BLaER1 (cell line): ENCODE data around the gene RNF213.

Source experiments
- H3K27ac ChIP-seq: shearing (Covaris generic); formaldehyde crosslinking; 2 replicates; pipeline ENCODE4 v1.8.1; 2022
- H3K27me3 ChIP-seq: shearing (Covaris generic); formaldehyde crosslinking; 2 replicates; pipeline ENCODE4 v1.8.1; 2022
- H3K36me3 ChIP-seq: shearing (Covaris generic); formaldehyde crosslinking; 2 replicates; pipeline ENCODE4 v1.8.1; 2022
- H3K4me1 ChIP-seq: shearing (Covaris generic); formaldehyde crosslinking; 2 replicates; pipeline ENCODE4 v1.8.1; 2022
- H3K4me2 ChIP-seq: shearing (Covaris generic); formaldehyde crosslinking; 2 replicates; pipeline ENCODE4 v1.8.1; 2022
- H3K4me3 ChIP-seq: shearing (Covaris generic); formaldehyde crosslinking; 2 replicates; pipeline ENCODE4 v1.8.1; 2022
- H3K9ac ChIP-seq: shearing (Covaris generic); formaldehyde crosslinking; 2 replicates; pipeline ENCODE4 v1.8.1; 2022
- H3K9me3 ChIP-seq: shearing (Covaris generic); formaldehyde crosslinking; 2 replicates; pipeline ENCODE4 v1.8.1; 2022
- H4K20me1 ChIP-seq: shearing (Covaris generic); formaldehyde crosslinking; 2 replicates; pipeline ENCODE4 v1.8.1; 2022
- Cebpa-rat ChIP-seq: shearing (Covaris generic); IDR thresholded peaks from 2 replicates; pipeline ENCODE4 v1.8.1; 2022

RNF213 gene

DNA sequence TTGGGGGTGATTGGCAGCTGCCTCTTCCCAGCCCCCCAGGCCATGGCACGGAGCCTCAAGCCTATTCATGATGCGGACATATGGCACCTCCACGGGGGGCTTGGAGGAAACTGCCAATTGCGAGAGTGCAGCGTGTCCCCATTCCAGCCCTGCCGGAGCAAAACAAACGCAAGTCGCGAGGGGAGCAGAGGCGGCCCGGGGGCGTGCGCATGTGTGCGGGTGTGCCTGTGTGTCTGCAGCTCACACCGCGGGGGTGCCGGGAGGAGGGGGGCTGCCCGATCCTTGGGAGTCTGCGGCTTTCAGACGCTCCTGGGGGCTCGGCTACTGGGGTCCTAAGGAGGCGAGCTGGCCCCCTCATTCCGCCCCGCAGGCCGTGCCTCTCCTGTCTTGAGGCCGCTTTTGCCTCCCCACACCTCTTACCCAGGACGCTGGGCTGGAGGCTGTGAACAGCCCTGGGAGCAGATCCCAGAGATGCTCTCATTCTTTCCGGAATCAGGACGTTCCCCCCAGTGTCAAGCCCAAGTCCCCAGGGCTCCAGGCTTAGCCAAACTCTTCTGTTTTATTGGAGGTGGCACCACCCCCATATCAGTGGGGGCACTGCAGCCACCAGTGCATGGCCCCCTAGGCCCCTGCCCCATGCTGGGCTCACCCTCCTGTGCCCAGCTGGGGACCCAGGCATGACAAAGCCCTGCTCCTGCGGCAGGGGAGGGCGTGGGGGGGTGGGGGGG is 183.4 kb downstream of the RNF213 start:
- Histone ChIP-seq H3K9ac (no peak overlapping the region), H3K27ac (no peak overlapping the region), H3K27me3 (peaks cover 10% of the 10 kb centered on the region; the same call in 1 of the 2 replicates), H4K20me1 (peaks cover 63% of the 10 kb centered on the region), H3K4me1 (no peaks in the 10 kb centered on the region), H3K9me3 (no peaks in the 10 kb centered on the region), H3K36me3 (no peaks in the 10 kb centered on the region), H3K4me2 (no peak overlapping the region), H3K4me3 (no peak overlapping the region)
- no peak for TF ChIP-seq Cebpa-rat

DNA sequence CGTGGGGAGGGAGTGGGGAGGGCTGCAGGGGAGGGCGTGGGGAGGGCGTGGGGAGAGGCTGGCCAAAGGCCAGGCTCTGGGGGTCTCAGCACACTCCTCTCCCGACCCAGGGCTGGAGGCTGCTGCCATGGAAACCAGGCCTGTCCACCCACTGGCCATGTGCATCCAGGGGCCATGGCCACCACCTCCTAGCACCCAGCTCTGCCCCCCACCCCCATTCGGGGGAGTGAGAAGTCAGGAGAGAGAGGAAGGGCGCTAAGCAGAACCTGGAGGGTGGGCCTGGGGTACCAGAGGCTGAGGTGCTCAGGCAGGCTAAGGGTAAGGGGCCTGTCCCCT is 184.0 kb downstream of the RNF213 start:
- no peaks in the 10 kb centered on the region for H3K9me3 ChIP-seq
- no peak overlapping the region for H3K4me3 ChIP-seq
- peaks cover 10% of the 10 kb centered on the region; the same call in 1 of the 2 replicates for H3K27me3 ChIP-seq
- H3K27ac ChIP-seq: no peak overlapping the region
- no peaks in the 10 kb centered on the region for H3K36me3 ChIP-seq
- H4K20me1 ChIP-seq: peaks cover 58% of the 10 kb centered on the region
- H3K9ac ChIP-seq: no peak overlapping the region
- no peak for TF ChIP-seq Cebpa-rat
- H3K4me2 ChIP-seq: no peak overlapping the region
- no peaks in the 10 kb centered on the region for H3K4me1 ChIP-seq

DNA sequence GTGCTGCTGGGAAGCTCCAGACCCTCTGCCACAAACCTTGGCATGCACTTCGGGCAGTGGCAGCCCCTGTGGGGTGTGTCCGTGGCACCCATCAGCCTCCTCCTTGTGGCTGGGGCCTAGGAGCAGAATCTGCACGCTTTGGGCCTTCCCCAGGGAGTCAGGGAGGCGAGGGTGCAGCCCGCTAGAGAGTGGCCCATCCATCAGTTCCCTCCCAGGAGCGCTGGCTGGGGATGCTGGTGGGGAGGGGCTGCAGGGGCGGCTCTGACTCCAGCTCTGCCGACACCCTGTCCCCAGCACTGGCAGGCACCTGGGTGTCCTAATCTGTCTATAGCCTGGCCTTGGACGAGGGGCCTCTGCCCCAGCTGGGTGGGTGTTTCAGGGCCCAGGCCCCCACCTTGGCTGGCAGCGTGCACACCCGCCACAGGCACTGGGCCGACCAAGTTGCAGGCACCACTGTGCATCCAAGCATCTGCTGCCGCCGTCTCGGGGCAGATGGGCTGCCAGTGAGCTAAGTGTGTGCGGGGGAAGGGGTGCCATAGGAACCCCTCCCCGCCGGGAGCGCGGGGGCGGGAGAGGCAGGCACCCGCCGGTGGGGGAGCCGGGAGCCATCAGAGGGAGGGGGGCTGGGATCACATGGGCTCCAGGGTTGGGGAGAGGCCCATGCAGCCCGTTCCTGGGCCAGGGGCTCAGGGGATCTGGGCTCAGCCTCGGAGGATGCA is 184.5 kb downstream of the RNF213 start:
- Histone ChIP-seq H3K36me3 (no peaks in the 10 kb centered on the region), H3K27me3 (0 out of 2 replicates have a peak, but pooled peaks cover 10% of the 10 kb centered on the region), H3K27ac (no peak overlapping the region), H4K20me1 (peaks cover 52% of the 10 kb centered on the region), H3K4me1 (no peaks in the 10 kb centered on the region), H3K4me2 (no peak overlapping the region), H3K9me3 (no peaks in the 10 kb centered on the region), H3K4me3 (no peak overlapping the region), H3K9ac (no peak overlapping the region)
- no peak for TF ChIP-seq Cebpa-rat

DNA sequence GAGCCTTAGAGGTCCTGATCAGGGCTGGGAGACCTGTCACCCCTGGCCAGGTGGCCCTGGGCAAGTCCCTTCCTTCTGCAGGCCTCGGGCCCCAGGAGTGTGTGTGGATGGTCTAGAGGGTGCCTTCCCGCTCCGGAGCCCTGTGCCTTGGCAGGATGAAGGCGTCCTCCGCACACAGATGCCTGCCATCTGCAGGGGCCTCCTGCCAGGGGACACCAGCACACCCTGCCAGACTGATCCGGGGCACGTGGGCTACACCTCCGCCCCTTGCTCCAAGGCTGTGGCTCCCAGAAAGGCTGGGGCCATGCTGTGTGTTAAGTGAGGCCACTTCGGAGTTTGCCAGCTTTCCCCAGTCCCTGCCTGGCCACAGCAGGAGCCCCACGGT is 185.1 kb downstream of the RNF213 start:
- peaks cover 47% of the 10 kb centered on the region for H4K20me1 ChIP-seq
- H3K27ac ChIP-seq: no peak overlapping the region
- TF ChIP-seq Cebpa-rat: no peak
- no peak overlapping the region for H3K4me2 ChIP-seq
- H3K4me1 ChIP-seq: no peaks in the 10 kb centered on the region
- H3K9me3 ChIP-seq: no peaks in the 10 kb centered on the region
- H3K9ac ChIP-seq: no peak overlapping the region
- 0 out of 2 replicates have a peak, but pooled peaks cover 10% of the 10 kb centered on the region for H3K27me3 ChIP-seq
- H3K36me3 ChIP-seq: no peaks in the 10 kb centered on the region
- no peak overlapping the region for H3K4me3 ChIP-seq

DNA sequence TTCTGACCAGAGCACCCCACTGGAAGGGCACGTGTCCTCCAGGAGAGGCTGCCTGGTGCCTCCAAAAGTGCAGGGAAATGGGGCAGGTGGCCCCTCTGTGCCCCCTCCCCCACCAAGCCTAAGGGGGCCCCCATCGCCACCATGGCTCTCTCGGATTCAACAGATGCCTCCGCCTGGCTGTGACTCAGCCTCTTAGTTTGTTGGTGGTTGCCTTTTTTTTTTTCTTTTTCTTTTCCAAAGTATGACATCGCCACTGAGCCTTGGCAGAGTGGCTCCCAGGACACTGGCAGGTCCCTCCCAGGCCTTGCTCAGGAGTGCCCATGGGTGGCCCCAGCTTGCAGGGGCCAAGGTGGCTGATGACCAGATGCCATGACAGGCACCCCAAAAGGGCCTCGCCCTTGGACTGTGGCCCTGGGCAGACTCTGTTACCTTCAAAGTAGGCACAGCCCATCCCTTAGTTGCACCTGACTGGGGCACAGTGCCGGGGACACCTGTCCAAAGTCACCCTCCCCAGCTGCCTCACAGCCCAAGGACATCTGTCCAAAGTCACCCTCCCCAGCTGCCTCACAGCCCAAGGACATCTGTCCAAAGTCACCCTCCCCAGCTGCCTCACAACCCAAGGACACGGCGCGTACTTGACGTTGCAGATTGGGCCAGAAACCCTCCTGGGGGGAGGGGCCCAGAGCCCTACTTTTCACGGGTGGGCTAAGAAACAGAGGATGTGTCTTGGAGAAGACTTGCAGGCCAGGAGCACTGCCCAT is 186.2 kb downstream of the RNF213 start:
- H3K9ac ChIP-seq: no peak overlapping the region
- 0 out of 2 replicates have a peak, but pooled peaks cover 10% of the 10 kb centered on the region for H3K27me3 ChIP-seq
- peaks cover 7% of the 10 kb centered on the region for H3K4me1 ChIP-seq
- H3K9me3 ChIP-seq: no peaks in the 10 kb centered on the region
- no peak overlapping the region for H3K27ac ChIP-seq
- no peak overlapping the region for H3K4me3 ChIP-seq
- TF ChIP-seq Cebpa-rat: no peak
- H3K36me3 ChIP-seq: no peaks in the 10 kb centered on the region
- H4K20me1 ChIP-seq: peaks cover 36% of the 10 kb centered on the region
- no peak overlapping the region for H3K4me2 ChIP-seq

DNA sequence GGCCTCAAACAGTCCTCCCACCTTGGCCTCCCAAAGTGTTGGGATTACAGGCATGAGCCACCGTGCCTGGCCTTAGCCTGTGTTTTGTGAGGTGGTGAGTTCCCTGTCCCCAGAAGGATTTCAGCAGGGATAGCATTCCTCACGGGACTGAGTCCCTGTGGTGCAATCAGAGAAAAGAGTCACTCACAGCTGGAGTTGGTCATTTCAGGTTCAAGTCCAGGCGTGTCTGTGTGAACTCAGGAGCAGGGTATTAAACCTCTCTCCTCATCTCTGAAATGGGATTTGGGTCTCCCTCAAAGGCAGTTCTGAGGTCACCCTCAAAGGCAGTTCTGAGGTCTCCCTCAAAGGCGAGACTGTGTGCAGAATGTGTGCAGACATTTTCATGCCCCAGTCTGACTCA is 187.1 kb downstream of the RNF213 start:
- H3K27me3 ChIP-seq: 0 out of 2 replicates have a peak, but pooled peaks cover 6% of the 10 kb centered on the region
- no peak overlapping the region for H3K9ac ChIP-seq
- H3K27ac ChIP-seq: no peak overlapping the region
- no peaks in the 10 kb centered on the region for H3K9me3 ChIP-seq
- no peak overlapping the region for H3K4me2 ChIP-seq
- no peak overlapping the region for H3K4me3 ChIP-seq
- H4K20me1 ChIP-seq: peaks cover 29% of the 10 kb centered on the region; the same call in 1 of the 2 replicates
- H3K4me1 ChIP-seq: peaks cover 16% of the 10 kb centered on the region
- H3K36me3 ChIP-seq: no peaks in the 10 kb centered on the region
- TF ChIP-seq Cebpa-rat: no peak
